Measurements from ENCODE around the gene USP40.

The USP40 gene

DNA sequence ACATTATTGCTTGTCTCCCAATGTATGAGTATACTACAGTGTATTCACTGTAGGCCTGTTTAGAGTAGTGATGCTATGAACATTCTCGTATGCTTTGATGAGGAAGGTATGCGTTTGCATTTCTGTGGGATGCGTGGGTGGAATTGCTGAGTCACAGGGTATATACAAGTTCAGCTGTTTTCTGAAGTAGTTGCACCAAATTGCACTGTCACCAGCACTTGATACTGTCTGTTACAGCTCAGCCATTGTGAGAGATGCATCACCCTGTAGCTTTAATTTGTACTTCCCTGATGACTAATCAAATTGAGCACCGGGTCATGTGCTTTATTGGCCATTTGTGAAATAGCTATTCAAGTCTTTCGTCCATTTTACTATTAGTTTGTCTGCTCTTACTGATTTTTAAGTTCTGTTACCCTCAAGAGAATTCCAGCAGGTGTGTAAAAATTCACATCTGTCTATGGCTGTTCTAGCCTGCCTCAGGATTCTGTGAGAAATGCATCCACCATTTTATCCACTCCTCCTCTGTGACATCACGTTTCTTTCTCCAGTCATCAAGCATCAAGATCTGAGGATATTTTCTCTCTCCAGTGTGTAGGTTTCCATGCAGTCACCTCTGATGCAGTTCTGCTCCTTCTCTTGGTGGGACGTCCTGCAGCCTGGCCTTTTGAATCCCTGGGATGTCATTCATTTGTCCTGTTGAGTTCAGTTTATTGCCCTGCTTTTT is 139.8 kb downstream of the USP40 start:
- no peak for DNase-seq (ENCODE audit: low spot score)
